ENCODE measurements around the gene CACNB2.

The CACNB2 gene

DNA sequence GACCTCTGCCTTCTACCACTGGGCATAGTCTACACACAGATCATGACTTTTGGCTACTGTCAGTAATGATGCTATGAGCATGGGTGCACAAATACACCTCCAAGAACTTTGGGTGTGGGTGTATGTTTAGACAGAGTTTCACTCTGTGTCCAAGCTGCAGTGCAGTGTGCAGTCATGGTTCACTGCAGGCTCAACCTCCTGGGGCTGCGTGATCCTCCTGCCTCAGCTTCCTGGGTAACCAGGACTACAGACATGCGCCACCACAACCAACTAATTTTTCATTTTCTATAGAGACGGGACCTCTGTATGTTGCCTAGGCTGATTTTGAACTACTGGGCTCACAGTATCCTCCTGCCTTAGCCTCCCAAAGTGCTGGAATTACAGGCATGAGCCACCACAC lies 316.8 kb downstream of the CACNB2 start:
- no peaks in the 10 kb centered on the region for H3K4me1 Mint-ChIP-seq
- no peak overlapping the region for H3K4me3 Mint-ChIP-seq
- H3K36me3 Mint-ChIP-seq (ENCODE audit: low read depth) = no peaks in the 10 kb centered on the region
- no peaks in the 10 kb centered on the region for H3K9me3 Mint-ChIP-seq
- H3K27me3 Mint-ChIP-seq (ENCODE audit: low read depth) = no peaks in the 10 kb centered on the region
- TF ChIP-seq, protein P1, sequence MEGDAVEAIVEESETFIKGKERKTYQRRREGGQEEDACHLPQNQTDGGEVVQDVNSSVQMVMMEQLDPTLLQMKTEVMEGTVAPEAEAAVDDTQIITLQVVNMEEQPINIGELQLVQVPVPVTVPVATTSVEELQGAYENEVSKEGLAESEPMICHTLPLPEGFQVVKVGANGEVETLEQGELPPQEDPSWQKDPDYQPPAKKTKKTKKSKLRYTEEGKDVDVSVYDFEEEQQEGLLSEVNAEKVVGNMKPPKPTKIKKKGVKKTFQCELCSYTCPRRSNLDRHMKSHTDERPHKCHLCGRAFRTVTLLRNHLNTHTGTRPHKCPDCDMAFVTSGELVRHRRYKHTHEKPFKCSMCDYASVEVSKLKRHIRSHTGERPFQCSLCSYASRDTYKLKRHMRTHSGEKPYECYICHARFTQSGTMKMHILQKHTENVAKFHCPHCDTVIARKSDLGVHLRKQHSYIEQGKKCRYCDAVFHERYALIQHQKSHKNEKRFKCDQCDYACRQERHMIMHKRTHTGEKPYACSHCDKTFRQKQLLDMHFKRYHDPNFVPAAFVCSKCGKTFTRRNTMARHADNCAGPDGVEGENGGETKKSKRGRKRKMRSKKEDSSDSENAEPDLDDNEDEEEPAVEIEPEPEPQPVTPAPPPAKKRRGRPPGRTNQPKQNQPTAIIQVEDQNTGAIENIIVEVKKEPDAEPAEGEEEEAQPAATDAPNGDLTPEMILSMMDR (IDR thresholded peaks at IDR 0.05; ENCODE audit: unreplicated experiment in 3 of 3) = no peak
- no peak overlapping the region for H3K27ac Mint-ChIP-seq

DNA sequence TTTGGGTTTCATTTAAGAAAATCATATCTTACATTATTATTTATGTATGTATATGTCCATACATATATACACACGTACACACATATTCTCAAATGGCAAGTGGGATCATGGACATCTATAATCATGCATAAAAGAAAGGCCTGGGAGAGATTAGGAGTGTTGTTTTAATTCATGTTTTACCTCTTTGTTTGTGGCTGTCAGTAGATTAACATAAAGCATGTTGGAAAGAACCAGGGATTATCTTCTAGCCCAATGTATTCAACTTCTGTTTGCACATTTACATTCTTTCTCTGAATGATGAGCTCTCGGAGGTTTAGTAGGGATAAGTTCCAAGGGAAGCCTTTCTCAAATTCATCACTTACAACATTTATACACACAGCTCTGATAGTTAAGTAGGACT lies 319.8 kb downstream of the CACNB2 start:
- no peak overlapping the region for H3K27ac Mint-ChIP-seq

DNA sequence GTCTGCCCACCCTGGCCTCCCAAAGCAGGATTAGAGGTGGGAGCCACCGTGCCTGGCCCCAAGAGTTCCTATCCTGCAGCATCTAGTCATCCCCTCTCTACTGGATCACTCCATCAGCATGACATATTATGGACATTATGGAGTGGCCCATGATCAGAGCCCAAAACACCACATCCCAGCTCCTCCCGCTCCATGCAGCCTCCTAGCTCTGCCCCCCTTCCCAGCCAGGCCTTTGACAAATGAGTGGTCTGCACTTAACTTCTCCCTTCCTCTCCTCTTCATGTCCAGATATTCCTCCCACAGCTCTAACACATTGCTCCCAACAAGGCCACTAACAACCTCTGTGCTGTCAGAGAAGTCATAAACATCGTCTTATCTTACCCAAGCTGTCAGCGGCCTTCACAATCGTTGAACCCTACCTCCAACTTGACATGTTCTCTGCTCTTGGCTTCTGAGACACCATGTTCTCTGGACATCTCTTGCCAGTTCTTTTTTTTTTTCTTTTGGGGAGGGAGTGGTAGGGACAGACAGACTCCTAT lies 323.5 kb downstream of the CACNB2 start:
- Mint-ChIP-seq H3K36me3 (ENCODE audit: low read depth) (no peaks in the 10 kb centered on the region), H3K27me3 (ENCODE audit: low read depth) (no peaks in the 10 kb centered on the region), H3K9me3 (no peaks in the 10 kb centered on the region), H3K27ac (no peak overlapping the region), H3K4me1 (no peaks in the 10 kb centered on the region), H3K4me3 (no peak overlapping the region)
- TF ChIP-seq, protein P1 (IDR thresholded peaks at IDR 0.05; ENCODE audit: unreplicated experiment in 3 of 3) = no peak

More for the DNA sequence above, 319.8 kb downstream of the CACNB2 start:
- Mint-ChIP-seq H3K9me3 (no peaks in the 10 kb centered on the region), H3K4me3 (no peak overlapping the region), H3K4me1 (no peaks in the 10 kb centered on the region), H3K36me3 (ENCODE audit: low read depth) (no peaks in the 10 kb centered on the region), H3K27me3 (ENCODE audit: low read depth) (no peaks in the 10 kb centered on the region)
- TF ChIP-seq, protein P1 (IDR thresholded peaks at IDR 0.05; ENCODE audit: unreplicated experiment in 3 of 3) = no peak

DNA sequence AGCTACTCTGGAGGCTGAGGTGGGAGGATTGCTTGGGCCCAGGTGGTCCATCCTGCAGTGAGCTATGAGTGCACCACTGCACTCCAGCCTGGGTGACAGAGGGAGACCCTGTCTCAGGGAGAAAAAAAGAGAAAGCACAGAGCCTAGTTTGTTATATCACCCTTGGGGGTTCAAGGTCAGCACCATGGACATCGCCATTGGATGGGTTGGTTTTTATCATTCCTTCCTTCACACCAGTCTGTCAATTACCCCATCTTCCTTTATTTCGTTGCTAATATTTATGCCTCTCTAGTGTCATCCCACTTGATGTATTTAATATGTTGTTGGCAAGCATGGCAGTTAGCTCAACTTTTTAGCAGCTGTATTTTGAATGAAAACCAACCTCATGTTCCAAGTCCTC lies 328.9 kb downstream of the CACNB2 start:
- no peak overlapping the region for H3K27ac Mint-ChIP-seq

DNA sequence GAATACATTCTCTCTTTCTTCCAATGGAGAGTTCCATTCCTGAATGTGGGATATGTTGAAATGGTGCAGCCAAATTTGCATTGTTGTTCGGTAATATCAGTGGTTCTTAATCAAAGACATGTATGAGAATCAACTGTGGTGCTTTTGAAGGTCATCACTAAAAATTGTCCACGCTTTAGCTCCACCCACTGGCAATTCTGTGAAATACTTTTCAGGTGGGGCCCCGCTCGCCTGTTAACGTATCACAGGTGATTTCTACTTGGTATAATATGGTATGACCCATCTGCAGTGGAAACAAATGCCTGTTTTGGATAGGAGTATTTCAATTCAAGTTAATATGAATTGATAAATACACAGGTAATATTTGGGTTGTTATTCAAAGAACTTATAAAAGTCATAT lies 332.8 kb downstream of the CACNB2 start:
- H3K27me3 Mint-ChIP-seq (ENCODE audit: low read depth) = no peaks in the 10 kb centered on the region
- no peak overlapping the region for H3K27ac Mint-ChIP-seq
- H3K36me3 Mint-ChIP-seq (ENCODE audit: low read depth) = no peaks in the 10 kb centered on the region

More for the DNA sequence above, 328.9 kb downstream of the CACNB2 start:
- Mint-ChIP-seq H3K36me3 (ENCODE audit: low read depth) (no peaks in the 10 kb centered on the region), H3K4me1 (no peaks in the 10 kb centered on the region), H3K9me3 (no peaks in the 10 kb centered on the region), H3K27me3 (ENCODE audit: low read depth) (no peaks in the 10 kb centered on the region), H3K4me3 (no peak overlapping the region)
- TF ChIP-seq, protein P1 (IDR thresholded peaks at IDR 0.05; ENCODE audit: unreplicated experiment in 3 of 3) = no peak

More for the DNA sequence above, 332.8 kb downstream of the CACNB2 start:
- no peaks in the 10 kb centered on the region for H3K4me1 Mint-ChIP-seq
- TF ChIP-seq, protein P1 (IDR thresholded peaks at IDR 0.05; ENCODE audit: unreplicated experiment in 3 of 3) = no peak
- no peak overlapping the region for H3K4me3 Mint-ChIP-seq
- no peaks in the 10 kb centered on the region for H3K9me3 Mint-ChIP-seq
